ENCODE measurements around the gene GMEB1. TPM values are rescaled to one million over a fixed set of nuclear protein-coding genes. Genes with fewer than 3 reads are reported as not detected.
"Not testable (repeated sequence)": the region's sequence is repeated elsewhere in the genome, so short reads cannot be mapped to it uniquely, and the experiment has no call there.

Gene GMEB1
- total and polyA plus RNA-seq, 7 donors: 5.3 to 12.8 (median 10.9) TPM

GRCh38 chr1:28671254-28671780, 2.7 kb downstream of the GMEB1 start:
- no peak for ATAC-seq
- Histone ChIP-seq H3K27ac (no peak overlapping the region), H3K4me3 (no peak overlapping the region), H3K36me3 (ENCODE audit: insufficient read depth in 1 of 2, low read depth in 1 of 2) (no peaks in the 10 kb centered on the region), H3K4me1 (peaks cover 11% of the 10 kb centered on the region), H3K9me3 (no peaks in the 10 kb centered on the region), H3K27me3 (ENCODE audit: insufficient read depth in 3 of 3, low read length in 2 of 3) (no peaks in the 10 kb centered on the region)
- no peak for TF ChIP-seq CTCF (IDR thresholded peaks at IDR 0.05)
- DNase-seq: no peak
- 86 to 91% (median 86%) methylated on average over 20 of the region's 20 CpGs for WGBS, 3 donors
- intact Hi-C loops (cut with DNase I): loop anchor here in 1 of 2 donors (10.0 kb wide), 1 partner anchor 63 kb away; the partner anchor contains the start of gene YTHDF2

GRCh38 chr1:28672971-28673370, 4.4 kb downstream of the GMEB1 start:
- not testable (repeated sequence) for DNase-seq; H3K27me3 ChIP-seq (ENCODE audit: insufficient read depth in 3 of 3, low read length in 2 of 3); H3K9me3 ChIP-seq; ATAC-seq; H3K4me1 ChIP-seq; H3K4me3 ChIP-seq; H3K36me3 ChIP-seq (ENCODE audit: insufficient read depth in 1 of 2, low read depth in 1 of 2); H3K27ac ChIP-seq
- WGBS, 3 donors: 90 to 95% (median 93%) methylated on average over 15 of the region's 15 CpGs
- intact Hi-C loops (cut with DNase I): loop anchor here in 1 of 2 donors (10.0 kb wide), 1 partner anchor 62 kb away; the partner anchor contains the start of gene YTHDF2

- ATAC-seq (no peak), DNase-seq (no peak)
- no peak for TF ChIP-seq CTCF (IDR thresholded peaks at IDR 0.05)
- H3K9me3 ChIP-seq: no peaks in the 10 kb centered on the region
- no peaks in the 10 kb centered on the region for H3K27me3 ChIP-seq (ENCODE audit: insufficient read depth in 3 of 3, low read length in 2 of 3)
- peak overlapping the region; percentile 32 for H3K4me3 ChIP-seq
- intact Hi-C loops (cut with DNase I): loop anchor here in 1 of 2 donors (10.0 kb wide), 1 partner anchor 59 kb away; the partner anchor contains the start of gene YTHDF2
- peaks cover 7% of the 10 kb centered on the region for H3K4me1 ChIP-seq
- H3K27ac ChIP-seq: peak overlapping the region; percentile 83
- H3K36me3 ChIP-seq (ENCODE audit: insufficient read depth in 1 of 2, low read depth in 1 of 2): no peaks in the 10 kb centered on the region
These were observed 7.3 kb downstream of the GMEB1 start for GRCh38 chr1:28675924-28676257.

DNA sequence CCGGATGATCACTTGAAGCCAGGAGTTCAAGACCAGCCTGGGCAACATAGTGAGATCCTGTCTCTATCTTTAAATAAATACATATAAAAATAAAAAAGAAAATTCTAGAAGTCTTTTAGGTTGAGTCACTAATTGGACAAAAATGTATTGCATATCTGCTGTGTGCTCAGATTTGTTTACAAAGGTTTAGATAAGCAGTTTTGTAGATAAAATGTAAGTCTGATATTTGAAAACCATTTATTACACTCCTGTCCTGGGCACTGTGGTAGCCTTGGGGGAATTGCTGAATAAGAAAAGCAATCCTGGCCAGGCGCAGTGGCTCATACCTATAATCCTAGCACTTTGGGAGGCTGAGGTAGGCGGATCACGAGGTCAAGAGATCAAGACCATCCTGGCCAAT, 11.6 kb downstream of the GMEB1 start:
- intact Hi-C loops (cut with DNase I): no loop called here
- 98 to 99% (median 98%) methylated on average over 4 of the region's 4 CpGs for WGBS, 3 donors
- DNase-seq (no peak), ATAC-seq (no peak)
- peaks cover 0 to 27% of the 10 kb centered on the region in 2 donors for H3K36me3 ChIP-seq (ENCODE audit: insufficient read depth in 1 of 2, low read depth in 1 of 2)
- H3K4me1 ChIP-seq: peaks cover 7% of the 10 kb centered on the region
- H3K9me3 ChIP-seq: no peaks in the 10 kb centered on the region
- no peak for TF ChIP-seq CTCF (IDR thresholded peaks at IDR 0.05)
- H3K27ac ChIP-seq: no peak overlapping the region
- no peaks in the 10 kb centered on the region for H3K27me3 ChIP-seq (ENCODE audit: insufficient read depth in 3 of 3, low read length in 2 of 3)
- H3K4me3 ChIP-seq: no peak overlapping the region

GRCh38 chr1:28682840-28683239, 14.3 kb downstream of the GMEB1 start:
- Histone ChIP-seq H3K27ac (no peak overlapping the region), H3K27me3 (ENCODE audit: insufficient read depth in 3 of 3, low read length in 2 of 3) (no peaks in the 10 kb centered on the region), H3K36me3 (ENCODE audit: insufficient read depth in 1 of 2, low read depth in 1 of 2) (peaks cover 0 to 42% of the 10 kb centered on the region in 2 donors), H3K4me1 (no peaks in the 10 kb centered on the region), H3K9me3 (no peaks in the 10 kb centered on the region), H3K4me3 (no peak overlapping the region)
- WGBS, 3 donors: 92 to 94% (median 93%) methylated on average over 6 of the region's 6 CpGs
- DNase-seq: no peak
- no peak for ATAC-seq
- intact Hi-C loops (cut with DNase I): no loop called here
- no peak for TF ChIP-seq CTCF (IDR thresholded peaks at IDR 0.05)
